T-helper 2 cell treated with Interferon-gamma antibody and Interleukin-4, amounts not matched to agents 5 μg/mL and 100 μg/mL, for 36 hours (primary cell): ENCODE measurements around the gene PGAM5.
A peak's percentile ranks its signal among the peaks of the same experiment; 100 is the strongest.

ENCODE experiments used
- DNase-seq: peaks from one replicate; pipeline ENCODE4 v3.0.0; 2021; ENCODE audit warnings: low spot score
- H3K27ac Mint-ChIP-seq: one replicate; pipeline ENCODE4 v1.8.0; 2021; ENCODE audit warnings: mild to moderate bottlenecking, mixed read lengths
- H3K27me3 Mint-ChIP-seq: one replicate; pipeline ENCODE4 v1.8.0; 2021; ENCODE audit warnings: low read depth, mixed read lengths
- H3K36me3 Mint-ChIP-seq: one replicate; pipeline ENCODE4 v1.8.0; 2021; ENCODE audit warnings: low read depth, mixed read lengths
- H3K4me1 Mint-ChIP-seq: one replicate; pipeline ENCODE4 v1.8.0; 2021; ENCODE audit warnings: low read depth, mixed read lengths
- H3K4me3 Mint-ChIP-seq: one replicate; pipeline ENCODE4 v1.8.0; 2022; ENCODE audit warnings: mild to moderate bottlenecking, moderate library complexity, mixed read lengths
- H3K9me3 Mint-ChIP-seq: one replicate; pipeline ENCODE4 v1.8.0; 2021; ENCODE audit warnings: mixed read lengths

PGAM5 gene

GRCh38 chr12:132710405-132711079, at the start of gene PGAM5:
TSS of gene PGAM5 (plus strand) at chr12:132710842. CDS start at chr12:132710877, 35 bp downstream.
- H3K9me3 Mint-ChIP-seq = no peaks in the 10 kb centered on the region
- peaks cover 14% of the 10 kb centered on the region for H3K36me3 Mint-ChIP-seq
- no peaks in the 10 kb centered on the region for H3K27me3 Mint-ChIP-seq
- peak within 1 kb of the TSS; percentile 88 for H3K27ac Mint-ChIP-seq
- peak within 1 kb of the TSS; percentile 95 for H3K4me3 Mint-ChIP-seq
- peak; percentile 91 for DNase-seq
- H3K4me1 Mint-ChIP-seq = peaks cover 18% of the 10 kb centered on the region

DNA sequence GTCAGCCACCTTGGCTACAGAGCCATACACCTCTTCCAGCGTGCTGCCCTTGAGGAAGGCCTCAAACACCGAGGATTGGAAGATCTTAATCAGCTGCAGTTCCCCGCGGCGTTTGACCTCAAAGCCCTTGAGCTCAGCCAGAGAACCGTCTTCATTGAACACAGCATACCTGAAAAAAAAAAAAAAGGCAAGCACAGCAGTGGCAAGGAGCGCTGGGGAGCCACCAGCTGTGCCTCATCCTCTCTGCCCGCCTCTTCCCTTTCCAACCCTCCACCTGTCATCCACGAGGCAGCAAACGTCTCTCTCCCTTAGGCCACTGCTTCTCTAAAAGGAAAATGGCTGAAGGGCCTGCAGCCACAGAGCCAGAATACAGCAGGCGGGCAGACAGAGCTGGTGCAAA, 49.6 kb upstream of the PGAM5 start:
- Mint-ChIP-seq H3K9me3 (no peaks in the 10 kb centered on the region), H3K4me3 (no peak overlapping the region), H3K27me3 (no peaks in the 10 kb centered on the region), H3K4me1 (peaks cover 12% of the 10 kb centered on the region), H3K27ac (peak overlapping the region; percentile 10), H3K36me3 (peaks cover 72% of the 10 kb centered on the region)
- no peak for DNase-seq

DNA sequence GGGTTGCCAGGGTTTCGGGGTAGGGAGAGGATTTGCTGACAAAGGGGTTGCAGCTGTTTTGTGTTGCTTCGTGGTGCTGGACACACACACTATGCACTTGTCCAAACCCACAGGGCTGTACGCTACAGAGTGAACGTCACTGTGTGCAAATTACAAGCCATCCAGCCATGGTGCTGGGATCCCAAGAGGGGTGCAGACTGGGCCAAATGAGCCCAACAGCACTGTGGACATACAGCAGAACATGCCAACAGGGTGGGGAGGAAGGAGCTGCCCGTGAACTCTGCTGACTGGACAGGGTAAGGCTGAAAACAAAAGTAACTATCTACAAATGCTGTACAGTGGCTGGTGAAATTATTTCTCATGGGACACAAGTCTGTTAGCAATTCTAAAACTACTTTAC, 48.7 kb upstream of the PGAM5 start:
- no peak overlapping the region for H3K27ac Mint-ChIP-seq
- H3K36me3 Mint-ChIP-seq = peaks cover 72% of the 10 kb centered on the region
- no peak for DNase-seq
- H3K9me3 Mint-ChIP-seq = no peaks in the 10 kb centered on the region
- peaks cover 12% of the 10 kb centered on the region for H3K4me1 Mint-ChIP-seq
- H3K4me3 Mint-ChIP-seq = no peak overlapping the region
- H3K27me3 Mint-ChIP-seq = no peaks in the 10 kb centered on the region

GRCh38 chr12:132662901-132663755, 47.5 kb upstream of the PGAM5 start:
- Mint-ChIP-seq H3K4me1 (peaks cover 12% of the 10 kb centered on the region), H3K4me3 (peak overlapping the region; percentile 46), H3K36me3 (peaks cover 67% of the 10 kb centered on the region), H3K27me3 (no peaks in the 10 kb centered on the region), H3K9me3 (no peaks in the 10 kb centered on the region), H3K27ac (peak overlapping the region; percentile 43)
- no peak for DNase-seq

GRCh38 chr12:132664206-132665148, 46.2 kb upstream of the PGAM5 start:
- no peak for DNase-seq
- no peak overlapping the region for H3K4me3 Mint-ChIP-seq
- no peaks in the 10 kb centered on the region for H3K27me3 Mint-ChIP-seq
- peaks cover 12% of the 10 kb centered on the region for H3K4me1 Mint-ChIP-seq
- no peaks in the 10 kb centered on the region for H3K9me3 Mint-ChIP-seq
- H3K36me3 Mint-ChIP-seq = peaks cover 69% of the 10 kb centered on the region
- peak overlapping the region; percentile 35 for H3K27ac Mint-ChIP-seq

DNA sequence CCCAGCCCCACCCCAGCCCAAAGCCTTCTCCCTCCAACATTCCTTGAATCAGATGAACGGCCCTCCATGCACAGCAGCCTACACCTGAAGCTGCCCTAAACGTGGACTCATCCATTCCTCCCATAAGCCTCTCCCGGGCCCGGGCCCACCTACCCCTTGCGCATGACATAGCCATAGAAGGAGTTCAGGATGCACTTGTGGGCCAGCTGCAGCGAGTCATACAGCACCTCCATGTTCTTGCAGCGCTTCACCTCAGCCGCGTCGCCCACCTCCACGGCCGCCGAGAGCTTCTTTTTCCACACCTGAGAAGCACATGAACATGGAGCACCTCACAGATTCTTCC, 45.5 kb upstream of the PGAM5 start:
- H3K4me1 Mint-ChIP-seq = peaks cover 12% of the 10 kb centered on the region
- DNase-seq = no peak
- H3K9me3 Mint-ChIP-seq = no peaks in the 10 kb centered on the region
- H3K36me3 Mint-ChIP-seq = peaks cover 70% of the 10 kb centered on the region
- H3K4me3 Mint-ChIP-seq = no peak overlapping the region
- no peaks in the 10 kb centered on the region for H3K27me3 Mint-ChIP-seq
- H3K27ac Mint-ChIP-seq = peak overlapping the region; percentile 11

- peaks cover 66% of the 10 kb centered on the region for H3K36me3 Mint-ChIP-seq
- H3K4me3 Mint-ChIP-seq = no peak overlapping the region
- H3K27ac Mint-ChIP-seq = no peak overlapping the region
- no peak for DNase-seq
- peaks cover 11% of the 10 kb centered on the region for H3K4me1 Mint-ChIP-seq
- no peaks in the 10 kb centered on the region for H3K9me3 Mint-ChIP-seq
- no peaks in the 10 kb centered on the region for H3K27me3 Mint-ChIP-seq
Measured at GRCh38 chr12:132665794-132666193, 44.8 kb upstream of the PGAM5 start.

DNA sequence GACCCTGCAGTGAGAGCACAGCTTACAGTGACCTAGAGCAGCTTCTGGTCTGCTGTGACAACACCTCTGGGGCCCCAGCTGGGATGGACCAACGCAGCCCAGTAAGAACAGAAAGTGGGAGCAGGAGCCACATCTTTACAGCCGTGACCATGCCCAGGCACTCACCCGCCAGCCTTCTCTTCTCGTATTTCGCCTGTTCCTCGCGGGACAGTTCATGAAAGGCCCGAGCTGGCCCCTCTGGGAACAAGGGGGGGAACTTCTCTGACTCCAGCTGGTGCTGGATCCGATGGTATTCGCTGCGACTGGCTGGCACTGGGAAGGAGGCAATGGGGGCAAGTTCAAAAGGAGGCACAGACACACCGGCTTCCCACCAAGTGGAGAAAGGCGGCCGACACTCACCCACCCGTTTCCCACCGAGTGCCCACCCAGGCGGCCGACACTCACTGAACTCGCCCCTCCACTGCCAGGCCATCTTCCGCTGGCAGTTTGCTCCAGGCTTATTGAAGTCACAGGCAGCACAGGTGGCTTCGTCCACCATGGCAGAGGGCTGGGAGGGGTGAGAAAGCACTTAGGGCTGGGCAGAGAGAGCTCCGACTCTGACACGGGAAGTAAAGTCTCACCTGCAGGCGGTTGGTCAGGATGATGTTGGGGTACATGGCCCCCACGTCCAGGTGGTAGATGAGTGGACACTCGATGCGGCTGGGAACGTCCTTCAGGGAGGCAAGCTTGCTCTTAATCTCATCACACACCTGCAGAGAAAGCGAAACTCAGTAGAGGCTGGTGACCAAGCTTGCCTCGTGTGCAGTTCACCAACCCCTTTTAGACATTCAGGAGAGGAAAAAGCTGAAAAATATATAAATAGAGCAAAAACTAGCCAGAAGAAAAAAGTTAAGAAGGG, 42.2 kb upstream of the PGAM5 start:
- peaks cover 57% of the 10 kb centered on the region for H3K36me3 Mint-ChIP-seq
- H3K27me3 Mint-ChIP-seq = no peaks in the 10 kb centered on the region
- peaks cover 4% of the 10 kb centered on the region for H3K4me1 Mint-ChIP-seq
- no peak for DNase-seq
- no peak overlapping the region for H3K27ac Mint-ChIP-seq
- no peak overlapping the region for H3K4me3 Mint-ChIP-seq
- no peaks in the 10 kb centered on the region for H3K9me3 Mint-ChIP-seq

GRCh38 chr12:132669166-132669879, 41.3 kb upstream of the PGAM5 start:
- Mint-ChIP-seq H3K36me3 (peaks cover 61% of the 10 kb centered on the region), H3K4me3 (no peak overlapping the region), H3K27ac (no peak overlapping the region), H3K9me3 (no peaks in the 10 kb centered on the region), H3K4me1 (peaks cover 4% of the 10 kb centered on the region), H3K27me3 (no peaks in the 10 kb centered on the region)
- no peak for DNase-seq

- no peak for DNase-seq
- Mint-ChIP-seq H3K4me1 (peaks cover 4% of the 10 kb centered on the region), H3K27ac (peak overlapping the region; percentile 73), H3K9me3 (no peaks in the 10 kb centered on the region), H3K27me3 (no peaks in the 10 kb centered on the region), H3K4me3 (no peak overlapping the region), H3K36me3 (peaks cover 62% of the 10 kb centered on the region)
Measured at GRCh38 chr12:132672116-132672515, 38.5 kb upstream of the PGAM5 start.

GRCh38 chr12:132672678-132673077, 38.0 kb upstream of the PGAM5 start:
- Mint-ChIP-seq H3K9me3 (no peaks in the 10 kb centered on the region), H3K36me3 (peaks cover 63% of the 10 kb centered on the region), H3K4me3 (no peak overlapping the region)

DNA sequence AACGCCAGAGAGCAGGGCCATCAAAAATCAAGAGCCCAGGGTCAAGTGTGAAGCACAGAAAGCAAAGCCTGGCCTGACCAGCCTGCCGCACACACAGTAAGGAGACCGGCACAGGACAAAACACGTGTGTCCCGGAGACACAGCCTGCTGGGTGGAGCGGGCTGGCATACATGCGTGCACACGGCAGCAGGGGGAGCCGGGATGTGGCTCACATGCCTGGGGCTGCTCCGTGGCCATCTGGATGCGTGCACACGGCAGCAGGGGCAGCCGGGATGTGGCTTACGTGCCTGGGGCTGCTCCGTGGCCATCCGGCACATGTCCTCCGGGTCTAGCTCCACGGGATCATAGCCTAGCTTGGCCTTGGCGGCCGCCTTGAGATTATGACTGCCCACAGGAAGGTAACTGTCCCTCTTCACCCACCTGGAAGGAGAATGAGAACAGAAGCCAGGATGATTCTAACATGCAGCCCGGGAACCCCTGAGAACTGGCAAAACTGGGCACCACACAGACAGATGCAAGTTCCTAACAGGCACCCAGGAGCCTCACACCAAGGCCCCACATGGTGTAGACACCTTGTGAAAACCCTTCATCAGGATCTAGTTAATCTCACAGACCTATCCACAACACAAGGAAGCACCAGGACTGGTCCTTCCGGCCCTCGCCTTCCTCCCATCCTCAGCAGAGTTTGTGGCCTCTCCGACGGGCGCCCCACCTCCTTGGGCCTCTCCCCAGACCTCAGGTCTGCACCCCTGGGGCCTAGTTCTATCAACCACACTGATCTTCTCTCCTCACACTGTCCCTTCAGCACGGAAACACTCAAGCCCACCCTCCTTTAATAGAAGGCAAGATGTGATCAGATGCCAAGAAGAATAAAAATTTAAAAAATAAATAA, 37.1 kb upstream of the PGAM5 start:
- peaks cover 65% of the 10 kb centered on the region for H3K36me3 Mint-ChIP-seq
- H3K4me3 Mint-ChIP-seq = no peak overlapping the region
- no peak for DNase-seq
- no peaks in the 10 kb centered on the region for H3K27me3 Mint-ChIP-seq
- peaks cover 4% of the 10 kb centered on the region for H3K4me1 Mint-ChIP-seq
- H3K27ac Mint-ChIP-seq = no peak overlapping the region
- no peaks in the 10 kb centered on the region for H3K9me3 Mint-ChIP-seq

More at GRCh38 chr12:132672678-132673077, 38.0 kb upstream of the PGAM5 start:
- H3K4me1 Mint-ChIP-seq = peaks cover 4% of the 10 kb centered on the region
- H3K27ac Mint-ChIP-seq = no peak overlapping the region
- H3K27me3 Mint-ChIP-seq = no peaks in the 10 kb centered on the region
- no peak for DNase-seq
